Neural cell (in vitro differentiated cells): ENCODE results near the gene RRAGD. TPM values are rescaled to one million over a fixed set of nuclear protein-coding genes. Genes with fewer than 3 reads are reported as not detected.

Experiments used
- H2AFZ ChIP-seq: fragments of 200-600, 300-800 bp; sonication (generic), shearing (Covaris generic); 2 replicates; pipeline ENCODE4 v1.6.0; 2014; ENCODE audit warnings: low read depth, mild to moderate bottlenecking, antibody characterized with exemption, low read length, moderate library complexity
- H3F3A ChIP-seq: fragments of 200-600 bp; shearing (Covaris generic); 2 replicates; pipeline ENCODE4 v1.6.1; 2016; ENCODE audit warnings: mild to moderate bottlenecking, moderate library complexity, mixed read lengths, antibody characterized with exemption, low read length; ENCODE audit not compliant: insufficient read depth, poor library complexity, severe bottlenecking
- H3K27ac ChIP-seq: fragments of 200-600, 300-800 bp; sonication (generic), shearing (Covaris generic); 2 replicates; pipeline ENCODE4 v1.5.1; 2014; ENCODE audit warnings: mild to moderate bottlenecking, low read length, moderate library complexity
- H3K27me3 ChIP-seq: fragments of 300-800, 200-600 bp; sonication (generic), shearing (Covaris generic); 2 replicates; pipeline ENCODE4 v1.6.0; 2014; ENCODE audit warnings: mild to moderate bottlenecking, low read depth, low read length, moderate library complexity; ENCODE audit not compliant: insufficient read depth
- H3K36me3 ChIP-seq: fragments of 300-800, 200-600 bp; sonication (generic), shearing (Covaris generic); 2 replicates; pipeline ENCODE4 v1.5.1; 2014; ENCODE audit warnings: mild to moderate bottlenecking, antibody characterized with exemption, low read length, moderate library complexity; ENCODE audit not compliant: insufficient read depth
- H3K4me2 ChIP-seq: fragments of 300-800, 200-600 bp; sonication (generic), shearing (Covaris generic); 2 replicates; pipeline ENCODE4 v1.6.0; 2014; ENCODE audit warnings: mild to moderate bottlenecking, low read length
- H3K4me3 ChIP-seq: fragments of 300-800, 200-600 bp; sonication (generic), shearing (Covaris generic); 2 replicates; pipeline ENCODE4 v1.5.1; 2014; ENCODE audit warnings: mild to moderate bottlenecking, low read length, moderate library complexity
- H3K79me2 ChIP-seq: fragments of 200-600 bp; shearing (Covaris generic); replicated peaks from 2 replicates; pipeline ENCODE4 v1.6.0; 2014; ENCODE audit warnings: mild to moderate bottlenecking, low read length, moderate library complexity; ENCODE audit not compliant: insufficient read depth
- H3K9ac ChIP-seq: fragments of 300-800, 200-600 bp; sonication (generic), shearing (Covaris generic); 2 replicates; pipeline ENCODE4 v1.6.1; 2016; ENCODE audit warnings: mild to moderate bottlenecking, low read length, mixed read lengths
- H3K9me2 ChIP-seq: fragments of 200-600 bp; shearing (Covaris generic); 2 replicates; pipeline ENCODE4 v1.6.1; 2016; ENCODE audit warnings: mild to moderate bottlenecking, low read length, mixed read lengths; ENCODE audit not compliant: insufficient read depth
- H3K9me3 ChIP-seq: fragments of 200-600, 300-800 bp; sonication (generic), shearing (Covaris generic); 2 replicates; pipeline ENCODE4 v1.6.1; 2016; ENCODE audit warnings: mild to moderate bottlenecking, mixed run types, low read length, moderate library complexity, mixed read lengths
- H4K20me1 ChIP-seq: fragments of 200-600 bp; shearing (Covaris generic); 2 replicates; pipeline ENCODE4 v1.6.1; 2016; ENCODE audit warnings: mild to moderate bottlenecking, mixed run types; ENCODE audit not compliant: insufficient read depth
- EP300 ChIP-seq: fragments of 450-650 bp; conservative IDR thresholded peaks from 2 replicates; pipeline ENCODE4 v1.6.1; 2014; ENCODE audit warnings: antibody characterized with exemption, mild to moderate bottlenecking, moderate library complexity; ENCODE audit not compliant: poor library complexity, severe bottlenecking
- EZH2 ChIP-seq: fragments of 200-600, 300-800 bp; shearing (Covaris generic), sonication (generic); IDR thresholded peaks from 2 replicates; pipeline ENCODE4 v1.6.1; 2014; ENCODE audit warnings: antibody characterized with exemption, low read length, borderline replicate concordance, mild to moderate bottlenecking; ENCODE audit not compliant: insufficient read depth, poor library complexity, severe bottlenecking
- MXI1 ChIP-seq: fragments of 450-650 bp; conservative IDR thresholded peaks from 2 replicates; pipeline ENCODE4 v1.6.1; 2014; ENCODE audit warnings: antibody characterized with exemption, mild to moderate bottlenecking; ENCODE audit not compliant: poor library complexity, severe bottlenecking
- POLR2AphosphoS5 ChIP-seq: IDR thresholded peaks from 2 replicates; pipeline ENCODE4 v1.6.1; 2012
- RAD21 ChIP-seq: fragments of 450-650 bp; conservative IDR thresholded peaks from 2 replicates; pipeline ENCODE4 v1.6.1; 2014; ENCODE audit warnings: antibody characterized with exemption, mild to moderate bottlenecking, moderate library complexity
- SMC3 ChIP-seq: fragments of 450-650 bp; conservative IDR thresholded peaks from 2 replicates; pipeline ENCODE4 v1.6.1; 2014; ENCODE audit warnings: antibody characterized with exemption, mild to moderate bottlenecking, moderate library complexity; ENCODE audit not compliant: poor library complexity
- TAF1 ChIP-seq: IDR thresholded peaks from 2 replicates; pipeline ENCODE4 v1.6.1; 2012; ENCODE audit warnings: low read depth
- polyA plus RNA-seq: library from polyadenylated mRNA; depleted of rRNA; stranded (reverse); fragments of >200 nt; gene quantifications from 2 replicates; pipeline ENCODE4 v1.2.3, GENCODE V29; 2014
- TF ChIP-seq, protein P1 (sequence below): fragments of 450-650 bp; IDR thresholded peaks from 2 replicates; pipeline ENCODE4 v1.5.1; 2014; ENCODE audit warnings: antibody characterized with exemption, mild to moderate bottlenecking, moderate library complexity; ENCODE audit not compliant: poor library complexity, severe bottlenecking
- TF ChIP-seq, protein P2 (sequence below): IDR thresholded peaks from 2 replicates; pipeline ENCODE4 v1.6.1; 2012; ENCODE audit warnings: borderline replicate concordance

RRAGD gene
- polyA plus RNA-seq, 1 donor from 2014 or later, result 34.1 TPM

DNA sequence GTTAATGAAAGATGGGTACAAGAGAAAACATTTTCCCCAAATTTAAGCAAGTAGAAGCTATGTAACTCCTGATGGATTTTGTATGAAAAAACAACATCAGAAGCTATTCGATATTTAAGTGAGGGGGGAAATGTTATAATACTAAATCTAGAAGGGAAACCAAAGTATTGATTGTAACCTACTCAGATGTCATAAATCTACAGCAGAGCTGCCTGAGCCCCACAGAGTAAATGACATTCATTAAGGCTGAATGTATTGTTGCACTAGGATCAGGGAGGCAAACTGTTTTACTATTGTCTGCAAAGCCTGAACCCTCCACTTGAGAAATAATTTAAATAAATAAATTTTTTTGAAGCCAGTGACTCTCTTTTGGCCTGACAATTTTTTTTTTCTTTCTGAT, 40.2 kb upstream of the RRAGD start:
- no peak overlapping the region for H3K9ac ChIP-seq
- H3K9me3 ChIP-seq, result no peaks in the 10 kb centered on the region
- no peak overlapping the region for H3K4me2 ChIP-seq
- no peaks in the 10 kb centered on the region for H3K36me3 ChIP-seq
- no peak overlapping the region for H3K27ac ChIP-seq
- H3F3A ChIP-seq, result no peaks in the 10 kb centered on the region
- H3K79me2 ChIP-seq, result no peaks in the 10 kb centered on the region
- no peaks in the 10 kb centered on the region for H3K27me3 ChIP-seq
- no peak for TF ChIP-seq TAF1
- no peaks in the 10 kb centered on the region for H4K20me1 ChIP-seq
- H2AFZ ChIP-seq, result no peak overlapping the region
- no peaks in the 10 kb centered on the region for H3K9me2 ChIP-seq
- H3K4me3 ChIP-seq, result no peak overlapping the region

DNA sequence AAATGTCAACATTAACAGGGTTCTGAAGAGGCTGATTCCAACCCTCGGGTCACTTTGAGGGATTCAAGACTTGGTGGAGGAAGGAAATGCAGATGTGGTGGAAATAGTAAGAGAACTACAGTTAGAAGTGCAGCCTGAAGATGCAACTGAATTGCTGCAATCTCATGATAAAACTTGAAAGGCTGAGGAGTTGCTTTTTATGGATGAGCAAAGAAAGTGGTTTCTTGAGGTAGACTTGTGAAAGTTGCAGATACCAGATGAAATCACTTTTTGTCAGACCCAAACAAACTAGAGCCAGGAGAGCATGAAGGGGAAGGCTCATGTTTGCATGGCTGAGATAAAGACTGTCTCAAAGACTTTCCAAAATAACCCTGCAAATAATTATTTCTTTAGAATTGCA, 37.1 kb upstream of the RRAGD start:
- Histone ChIP-seq H3K27me3 (no peaks in the 10 kb centered on the region), H3K9me2 (no peaks in the 10 kb centered on the region), H3F3A (no peaks in the 10 kb centered on the region), H3K79me2 (no peaks in the 10 kb centered on the region), H3K9me3 (no peaks in the 10 kb centered on the region), H3K4me3 (no peak overlapping the region), H2AFZ (no peak overlapping the region), H3K4me2 (no peak overlapping the region), H3K9ac (no peak overlapping the region), H4K20me1 (no peaks in the 10 kb centered on the region), H3K36me3 (no peaks in the 10 kb centered on the region), H3K27ac (no peak overlapping the region)
- TF ChIP-seq MXI1 (no peak), RAD21 (no peak), POLR2AphosphoS5 (no peak), EP300 (no peak), TAF1 (no peak)
- TF ChIP-seq, protein P1, sequence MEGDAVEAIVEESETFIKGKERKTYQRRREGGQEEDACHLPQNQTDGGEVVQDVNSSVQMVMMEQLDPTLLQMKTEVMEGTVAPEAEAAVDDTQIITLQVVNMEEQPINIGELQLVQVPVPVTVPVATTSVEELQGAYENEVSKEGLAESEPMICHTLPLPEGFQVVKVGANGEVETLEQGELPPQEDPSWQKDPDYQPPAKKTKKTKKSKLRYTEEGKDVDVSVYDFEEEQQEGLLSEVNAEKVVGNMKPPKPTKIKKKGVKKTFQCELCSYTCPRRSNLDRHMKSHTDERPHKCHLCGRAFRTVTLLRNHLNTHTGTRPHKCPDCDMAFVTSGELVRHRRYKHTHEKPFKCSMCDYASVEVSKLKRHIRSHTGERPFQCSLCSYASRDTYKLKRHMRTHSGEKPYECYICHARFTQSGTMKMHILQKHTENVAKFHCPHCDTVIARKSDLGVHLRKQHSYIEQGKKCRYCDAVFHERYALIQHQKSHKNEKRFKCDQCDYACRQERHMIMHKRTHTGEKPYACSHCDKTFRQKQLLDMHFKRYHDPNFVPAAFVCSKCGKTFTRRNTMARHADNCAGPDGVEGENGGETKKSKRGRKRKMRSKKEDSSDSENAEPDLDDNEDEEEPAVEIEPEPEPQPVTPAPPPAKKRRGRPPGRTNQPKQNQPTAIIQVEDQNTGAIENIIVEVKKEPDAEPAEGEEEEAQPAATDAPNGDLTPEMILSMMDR, result no peak

DNA sequence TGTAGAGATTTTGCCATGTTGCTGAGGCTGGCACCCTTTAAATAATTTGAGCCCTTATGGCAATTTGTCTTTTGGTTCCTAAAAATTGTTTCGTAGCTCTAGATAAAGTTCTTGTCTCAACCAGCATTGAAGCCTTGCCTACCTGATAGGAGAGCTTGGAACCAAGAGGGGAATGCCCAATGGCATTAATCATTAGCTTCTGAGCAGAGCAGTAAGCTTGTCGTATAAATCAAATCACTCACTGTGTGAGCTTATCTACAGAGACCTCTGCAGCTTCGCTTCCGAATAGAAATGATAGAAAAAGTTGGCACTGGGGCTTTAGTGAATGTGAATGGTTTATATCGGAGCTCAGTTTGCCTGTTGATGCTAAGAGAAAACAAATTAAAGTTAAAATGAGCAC, 31.6 kb upstream of the RRAGD start:
- TF ChIP-seq EZH2 (no peak), EP300 (no peak), TAF1 (no peak), SMC3 (no peak), POLR2AphosphoS5 (no peak), RAD21 (no peak), MXI1 (no peak)
- TF ChIP-seq, protein P2, sequence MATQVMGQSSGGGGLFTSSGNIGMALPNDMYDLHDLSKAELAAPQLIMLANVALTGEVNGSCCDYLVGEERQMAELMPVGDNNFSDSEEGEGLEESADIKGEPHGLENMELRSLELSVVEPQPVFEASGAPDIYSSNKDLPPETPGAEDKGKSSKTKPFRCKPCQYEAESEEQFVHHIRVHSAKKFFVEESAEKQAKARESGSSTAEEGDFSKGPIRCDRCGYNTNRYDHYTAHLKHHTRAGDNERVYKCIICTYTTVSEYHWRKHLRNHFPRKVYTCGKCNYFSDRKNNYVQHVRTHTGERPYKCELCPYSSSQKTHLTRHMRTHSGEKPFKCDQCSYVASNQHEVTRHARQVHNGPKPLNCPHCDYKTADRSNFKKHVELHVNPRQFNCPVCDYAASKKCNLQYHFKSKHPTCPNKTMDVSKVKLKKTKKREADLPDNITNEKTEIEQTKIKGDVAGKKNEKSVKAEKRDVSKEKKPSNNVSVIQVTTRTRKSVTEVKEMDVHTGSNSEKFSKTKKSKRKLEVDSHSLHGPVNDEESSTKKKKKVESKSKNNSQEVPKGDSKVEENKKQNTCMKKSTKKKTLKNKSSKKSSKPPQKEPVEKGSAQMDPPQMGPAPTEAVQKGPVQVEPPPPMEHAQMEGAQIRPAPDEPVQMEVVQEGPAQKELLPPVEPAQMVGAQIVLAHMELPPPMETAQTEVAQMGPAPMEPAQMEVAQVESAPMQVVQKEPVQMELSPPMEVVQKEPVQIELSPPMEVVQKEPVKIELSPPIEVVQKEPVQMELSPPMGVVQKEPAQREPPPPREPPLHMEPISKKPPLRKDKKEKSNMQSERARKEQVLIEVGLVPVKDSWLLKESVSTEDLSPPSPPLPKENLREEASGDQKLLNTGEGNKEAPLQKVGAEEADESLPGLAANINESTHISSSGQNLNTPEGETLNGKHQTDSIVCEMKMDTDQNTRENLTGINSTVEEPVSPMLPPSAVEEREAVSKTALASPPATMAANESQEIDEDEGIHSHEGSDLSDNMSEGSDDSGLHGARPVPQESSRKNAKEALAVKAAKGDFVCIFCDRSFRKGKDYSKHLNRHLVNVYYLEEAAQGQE, result no peak
- TF ChIP-seq, protein P1, result no peak
- no peaks in the 10 kb centered on the region for H3K79me2 ChIP-seq

More for the DNA sequence above, 31.6 kb upstream of the RRAGD start:
- Histone ChIP-seq H3K9me3 (no peaks in the 10 kb centered on the region), H3K4me3 (no peak overlapping the region), H4K20me1 (no peaks in the 10 kb centered on the region), H3F3A (no peaks in the 10 kb centered on the region), H2AFZ (no peak overlapping the region), H3K27ac (no peak overlapping the region), H3K36me3 (no peaks in the 10 kb centered on the region), H3K4me2 (no peak overlapping the region), H3K9me2 (no peaks in the 10 kb centered on the region), H3K9ac (no peak overlapping the region), H3K27me3 (no peaks in the 10 kb centered on the region)
